Measurements from ENCODE around the gene TMEM217. TPM values are rescaled to one million over a fixed set of nuclear protein-coding genes. Genes with fewer than 3 reads are reported as not detected.

TMEM217 gene
- total RNA-seq, 1 donor from 2014 or later: 4.8 TPM

- Mint-ChIP-seq H3K4me3 (ENCODE audit: low read depth) (no peak overlapping the region), H3K36me3 (ENCODE audit: low read depth) (peaks cover 3% of the 10 kb centered on the region), H3K27me3 (ENCODE audit: low read depth) (no peaks in the 10 kb centered on the region), H3K9me3 (no peaks in the 10 kb centered on the region), H3K4me1 (ENCODE audit: low read depth) (peaks cover 30% of the 10 kb centered on the region), H3K27ac (no peak overlapping the region)
- intact Hi-C loops (cut with micrococcal nuclease): no loop called here
- no peak for DNase-seq (ENCODE audit: low spot score)
Observed at GRCh38 chr6:37254881-37255280, 3.1 kb downstream of the TMEM217 start.

- Mint-ChIP-seq H3K4me3 (ENCODE audit: low read depth) (no peak overlapping the region), H3K4me1 (ENCODE audit: low read depth) (peaks cover 21% of the 10 kb centered on the region), H3K27ac (no peak overlapping the region), H3K27me3 (ENCODE audit: low read depth) (peaks cover 2% of the 10 kb centered on the region), H3K9me3 (no peaks in the 10 kb centered on the region), H3K36me3 (ENCODE audit: low read depth) (peaks cover 4% of the 10 kb centered on the region)
- DNase-seq (ENCODE audit: low spot score): no peak
- intact Hi-C loops (cut with micrococcal nuclease): no loop called here
Observed at GRCh38 chr6:37253486-37254007, 4.4 kb downstream of the TMEM217 start.

- Mint-ChIP-seq H3K36me3 (ENCODE audit: low read depth) (peaks cover 11% of the 10 kb centered on the region), H3K4me1 (ENCODE audit: low read depth) (peaks cover 9% of the 10 kb centered on the region), H3K9me3 (no peaks in the 10 kb centered on the region), H3K4me3 (ENCODE audit: low read depth) (no peak overlapping the region), H3K27me3 (ENCODE audit: low read depth) (peaks cover 5% of the 10 kb centered on the region), H3K27ac (no peak overlapping the region)
- intact Hi-C loops (cut with micrococcal nuclease): no loop called here
- no peak for DNase-seq (ENCODE audit: low spot score)
Observed at GRCh38 chr6:37251211-37251780, 6.6 kb downstream of the TMEM217 start.

DNA sequence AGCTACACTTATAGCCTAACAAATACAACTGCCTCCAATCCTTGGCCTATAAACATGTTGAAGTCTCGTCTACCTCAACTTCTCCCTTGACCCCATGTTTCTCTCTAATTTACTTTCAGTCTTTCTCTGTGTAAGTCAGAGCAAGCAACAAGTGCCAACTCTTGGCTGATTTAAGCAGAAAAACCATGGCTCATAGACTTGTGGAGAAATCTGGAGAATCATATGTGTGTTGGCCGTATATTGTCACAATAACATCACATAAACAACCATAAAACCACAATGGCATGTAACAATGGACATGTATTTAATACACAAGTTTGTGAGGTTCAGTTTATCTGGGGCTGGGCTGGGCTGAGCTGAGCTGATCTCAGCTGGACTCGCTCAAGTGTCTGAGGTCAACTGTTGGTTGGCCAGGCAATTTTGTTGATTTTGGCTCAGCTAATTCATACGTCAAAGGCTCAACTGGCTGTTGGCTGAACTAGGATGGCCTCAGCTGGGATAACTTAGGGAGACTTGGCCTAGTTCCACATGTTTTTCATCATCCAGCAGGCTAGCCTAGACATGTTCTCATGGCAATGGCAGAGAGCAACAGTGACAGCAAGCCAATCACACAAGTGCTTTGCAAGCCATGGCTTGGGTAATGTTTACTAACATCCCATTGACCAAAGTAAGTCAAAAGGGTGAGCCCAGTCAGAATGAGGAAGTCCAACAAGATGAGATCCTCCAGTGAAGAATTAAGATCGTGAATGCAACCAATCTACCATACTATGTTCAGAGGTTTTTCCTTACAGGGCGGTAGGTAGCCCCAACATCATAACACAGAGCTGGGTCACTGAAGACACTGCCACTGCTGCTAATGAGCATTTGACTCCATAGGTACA lies 13.3 kb downstream of the TMEM217 start:
- Mint-ChIP-seq H3K9me3 (no peaks in the 10 kb centered on the region), H3K36me3 (ENCODE audit: low read depth) (peaks cover 16% of the 10 kb centered on the region), H3K4me1 (ENCODE audit: low read depth) (peaks cover 26% of the 10 kb centered on the region), H3K27me3 (ENCODE audit: low read depth) (peaks cover 5% of the 10 kb centered on the region), H3K27ac (no peak overlapping the region), H3K4me3 (ENCODE audit: low read depth) (no peak overlapping the region)
- no peak for DNase-seq (ENCODE audit: low spot score)
- intact Hi-C loops (cut with micrococcal nuclease): loop anchor here (5.0 kb wide), 2 partner anchors 48 to 733 kb away; no protein-coding TSS in a partner anchor

- Mint-ChIP-seq H3K4me3 (ENCODE audit: low read depth) (no peak overlapping the region), H3K9me3 (no peaks in the 10 kb centered on the region), H3K4me1 (ENCODE audit: low read depth) (peaks cover 29% of the 10 kb centered on the region), H3K27ac (no peak overlapping the region), H3K27me3 (ENCODE audit: low read depth) (peaks cover 4% of the 10 kb centered on the region), H3K36me3 (ENCODE audit: low read depth) (peaks cover 16% of the 10 kb centered on the region)
- DNase-seq (ENCODE audit: low spot score): no peak
- intact Hi-C loops (cut with micrococcal nuclease): loop anchor here (5.0 kb wide), 2 partner anchors 48 to 733 kb away; no protein-coding TSS in a partner anchor
Observed at GRCh38 chr6:37243816-37244370, 14.1 kb downstream of the TMEM217 start.

- intact Hi-C loops (cut with micrococcal nuclease): loop anchor here (5.0 kb wide), 2 partner anchors 49 to 734 kb away; no protein-coding TSS in a partner anchor
- peaks cover under 1% of the 10 kb centered on the region for H3K27me3 Mint-ChIP-seq (ENCODE audit: low read depth)
Observed at GRCh38 chr6:37243131-37243815, 14.7 kb downstream of the TMEM217 start.

DNA sequence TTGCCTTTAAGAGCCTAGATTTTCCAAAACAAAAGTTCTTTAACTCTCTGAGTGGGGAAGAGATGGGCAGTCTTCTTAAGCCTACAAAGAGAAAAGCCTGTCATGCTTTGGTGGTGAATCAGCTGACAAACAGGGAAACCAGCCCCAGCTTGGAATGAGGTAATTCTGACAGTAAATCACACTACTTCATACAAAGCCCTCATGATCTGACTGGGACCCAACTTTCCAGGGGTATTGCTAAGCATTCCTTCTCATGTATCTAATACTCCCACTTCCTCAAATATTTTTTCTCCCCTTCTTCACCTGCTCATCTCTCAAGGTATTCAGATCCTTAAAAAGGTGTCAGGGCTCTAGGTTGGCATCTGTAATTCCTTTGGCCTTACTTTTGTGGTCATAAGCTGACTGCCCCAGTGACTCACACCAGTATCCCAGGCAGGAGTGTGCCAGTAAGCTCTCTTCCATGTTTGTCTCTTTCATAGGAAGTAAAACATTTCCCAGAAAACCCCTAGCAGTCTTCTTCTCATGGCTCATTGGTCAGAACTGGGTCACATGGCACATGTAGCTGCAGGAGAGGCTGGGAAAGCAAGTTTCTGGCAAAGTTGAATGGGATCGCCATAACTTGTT lies 15.4 kb downstream of the TMEM217 start:
- intact Hi-C loops (cut with micrococcal nuclease): loop anchor here (5.0 kb wide), 2 partner anchors 50 to 735 kb away; no protein-coding TSS in a partner anchor

More at GRCh38 chr6:37243131-37243815, 14.7 kb downstream of the TMEM217 start:
- DNase-seq (ENCODE audit: low spot score): no peak
- H3K4me3 Mint-ChIP-seq (ENCODE audit: low read depth): no peak overlapping the region
- H3K9me3 Mint-ChIP-seq: no peaks in the 10 kb centered on the region
- peaks cover 13% of the 10 kb centered on the region for H3K36me3 Mint-ChIP-seq (ENCODE audit: low read depth)
- H3K27ac Mint-ChIP-seq: no peak overlapping the region
- H3K4me1 Mint-ChIP-seq (ENCODE audit: low read depth): peaks cover 33% of the 10 kb centered on the region

DNA sequence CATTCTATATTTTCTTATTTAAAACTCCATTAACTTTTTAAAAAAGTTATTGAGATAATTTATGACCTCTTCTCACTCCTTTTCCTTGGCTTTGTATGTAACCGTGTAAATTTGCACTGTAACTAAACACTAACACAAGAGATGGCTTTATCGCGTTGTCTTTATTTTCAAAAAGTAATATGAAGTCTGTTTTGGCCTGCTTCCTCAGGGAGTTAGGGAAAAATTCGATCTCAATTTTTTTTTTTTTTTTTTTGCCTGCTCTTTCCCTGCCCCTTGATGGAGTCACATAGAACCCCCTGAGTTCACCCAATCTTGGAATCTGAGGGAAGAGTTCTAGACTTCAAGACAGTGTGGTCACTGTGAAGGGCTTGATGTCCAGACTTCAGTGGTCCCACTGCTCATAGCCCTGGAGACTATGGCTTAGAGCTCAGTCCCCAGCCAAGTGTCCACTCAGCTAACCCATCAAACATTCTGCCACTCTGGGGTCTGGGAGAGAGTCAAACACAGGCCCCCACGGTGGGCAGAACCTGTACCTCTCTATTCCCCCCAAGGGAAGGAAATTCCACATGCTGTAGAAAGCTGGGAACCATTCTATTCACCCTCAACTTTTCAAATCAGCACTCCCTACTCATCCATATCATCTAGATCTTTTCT lies 16.0 kb downstream of the TMEM217 start:
- peak overlapping the region; percentile 13 for H3K27ac Mint-ChIP-seq
- no peak overlapping the region for H3K4me3 Mint-ChIP-seq (ENCODE audit: low read depth)
- intact Hi-C loops (cut with micrococcal nuclease): loop anchor here (5.0 kb wide), 2 partner anchors 50 to 735 kb away; no protein-coding TSS in a partner anchor
- H3K27me3 Mint-ChIP-seq (ENCODE audit: low read depth): no peaks in the 10 kb centered on the region
- no peaks in the 10 kb centered on the region for H3K9me3 Mint-ChIP-seq
- H3K36me3 Mint-ChIP-seq (ENCODE audit: low read depth): peaks cover 9% of the 10 kb centered on the region
- H3K4me1 Mint-ChIP-seq (ENCODE audit: low read depth): peaks cover 43% of the 10 kb centered on the region
- DNase-seq (ENCODE audit: low spot score): no peak

More for the DNA sequence above, 15.4 kb downstream of the TMEM217 start:
- Mint-ChIP-seq H3K4me3 (ENCODE audit: low read depth) (no peak overlapping the region), H3K27me3 (ENCODE audit: low read depth) (no peaks in the 10 kb centered on the region), H3K4me1 (ENCODE audit: low read depth) (peaks cover 36% of the 10 kb centered on the region), H3K36me3 (ENCODE audit: low read depth) (peaks cover 12% of the 10 kb centered on the region), H3K27ac (peak overlapping the region; percentile 25), H3K9me3 (no peaks in the 10 kb centered on the region)
- no peak for DNase-seq (ENCODE audit: low spot score)

DNA sequence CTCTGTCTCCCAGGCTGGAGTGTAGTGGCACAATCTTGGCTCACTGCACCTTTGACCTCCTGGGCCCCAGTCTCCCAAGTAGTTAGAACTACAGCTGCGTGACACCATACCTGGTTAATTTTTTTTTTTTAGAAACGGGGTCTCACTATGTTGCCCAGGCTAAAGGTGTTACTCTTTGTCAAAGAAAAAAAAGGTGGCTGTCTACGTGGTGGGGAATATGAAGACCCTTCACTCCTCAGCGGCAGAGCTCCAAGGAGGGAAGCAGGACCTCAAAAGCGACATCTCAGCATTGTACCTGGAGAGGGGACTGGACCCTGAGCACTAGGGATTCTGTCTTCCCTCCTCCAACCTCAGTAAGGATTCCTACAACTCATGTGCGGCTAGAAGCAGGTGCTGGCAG lies 16.8 kb downstream of the TMEM217 start:
- DNase-seq (ENCODE audit: low spot score): no peak
- Mint-ChIP-seq H3K27me3 (ENCODE audit: low read depth) (no peaks in the 10 kb centered on the region), H3K27ac (no peak overlapping the region), H3K4me1 (ENCODE audit: low read depth) (peaks cover 45% of the 10 kb centered on the region), H3K4me3 (ENCODE audit: low read depth) (no peak overlapping the region), H3K36me3 (ENCODE audit: low read depth) (peaks cover 9% of the 10 kb centered on the region), H3K9me3 (no peaks in the 10 kb centered on the region)
- intact Hi-C loops (cut with micrococcal nuclease): loop anchor here (5.0 kb wide), 2 partner anchors 51 to 736 kb away; no protein-coding TSS in a partner anchor

GRCh38 chr6:37239950-37240713 lies 17.8 kb downstream of the TMEM217 start:
- no peaks in the 10 kb centered on the region for H3K9me3 Mint-ChIP-seq
- no peak overlapping the region for H3K4me3 Mint-ChIP-seq (ENCODE audit: low read depth)
- peaks cover 5% of the 10 kb centered on the region for H3K36me3 Mint-ChIP-seq (ENCODE audit: low read depth)
- peaks cover 41% of the 10 kb centered on the region for H3K4me1 Mint-ChIP-seq (ENCODE audit: low read depth)
- intact Hi-C loops (cut with micrococcal nuclease): loop anchor here (1.0 to 5.0 kb wide), 4 partner anchors 20 to 737 kb away; no protein-coding TSS in a partner anchor
- H3K27me3 Mint-ChIP-seq (ENCODE audit: low read depth): no peaks in the 10 kb centered on the region
- H3K27ac Mint-ChIP-seq: peak overlapping the region; percentile 86
- peak; percentile 27 for DNase-seq (ENCODE audit: low spot score)

GRCh38 chr6:37239526-37239925 lies 18.4 kb downstream of the TMEM217 start:
- H3K27me3 Mint-ChIP-seq (ENCODE audit: low read depth): no peaks in the 10 kb centered on the region
- no peaks in the 10 kb centered on the region for H3K9me3 Mint-ChIP-seq
- H3K27ac Mint-ChIP-seq: peak overlapping the region; percentile 86
- H3K4me3 Mint-ChIP-seq (ENCODE audit: low read depth): no peak overlapping the region
- no peaks in the 10 kb centered on the region for H3K36me3 Mint-ChIP-seq (ENCODE audit: low read depth)
- H3K4me1 Mint-ChIP-seq (ENCODE audit: low read depth): peaks cover 41% of the 10 kb centered on the region
- DNase-seq (ENCODE audit: low spot score): no peak
- intact Hi-C loops (cut with micrococcal nuclease): no loop called here
